Stomach (tissue), 9 donors: ENCODE results near the gene ZNF143. TPM values are rescaled to one million over a fixed set of nuclear protein-coding genes. Genes with fewer than 3 reads are reported as not detected.

ENCODE experiments used
- DNase-seq, 2 donors: peaks; one replicate each; pipeline versions ENCODE4 v3.0.0 to v3.0.0-alpha.2; 2013 to 2019
- H3K27ac ChIP-seq, 5 donors: fragments of 200-600 bp in 4 of 5; sonication (generic) in 4 of 5; one replicate each; pipeline ENCODE4 v1.5.1; 2013 to 2019; ENCODE audit warnings: mild to moderate bottlenecking in 1 of 5, moderate library complexity in 1 of 5
- H3K27me3 ChIP-seq, 3 donors: fragments of 200-600 bp; sonication (generic); one replicate each; pipeline ENCODE4 v1.5.1; 2017 to 2019; ENCODE audit warnings: mixed run types in 1 of 3
- H3K36me3 ChIP-seq, 4 donors: fragments of 200-600 bp; sonication (generic); 1 replicate in 3 of 4; 2 replicates in 1 of 4; pipeline ENCODE4 v1.5.1; 2016 to 2019
- H3K4me1 ChIP-seq, 4 donors: fragments of 200-600 bp; sonication (generic); one replicate each; pipeline ENCODE4 v1.5.1; 2016 to 2019
- H3K4me3 ChIP-seq, 4 donors: fragments of 200-600 bp; sonication (generic) in 3 of 4; one replicate each; pipeline ENCODE4 v1.5.1; 2016 to 2019; ENCODE audit warnings: mild to moderate bottlenecking in 1 of 4
- H3K9me3 ChIP-seq, 4 donors: fragments of 200-600 bp; sonication (generic); one replicate each; pipeline ENCODE4 v1.5.1; 2016 to 2019
- EP300 ChIP-seq: sonication (generic); formaldehyde crosslinking; IDR thresholded peaks from one replicate; pipeline ENCODE4 v1.6.1; 2017; ENCODE audit warnings: antibody characterized with exemption
- POLR2A ChIP-seq, 4 donors: fragments of 450-650 bp; IDR thresholded peaks; one replicate each; pipeline ENCODE4 v1.6.1; 2016; ENCODE audit warnings: antibody characterized with exemption in 4 of 4, control low read depth in 2 of 4, mild to moderate bottlenecking in 1 of 4, moderate library complexity in 1 of 4
- POLR2AphosphoS5 ChIP-seq, 3 donors: sonication (generic); formaldehyde crosslinking; IDR thresholded peaks; one replicate each; pipeline ENCODE4 v1.6.1; 2016; ENCODE audit warnings: antibody characterized with exemption in 3 of 3
- WGBS, 5 donors: extraction: QIAGEN DNeasy Blood & Tissue Kit in 3 of 5; methylation state at CpG; one replicate each; pipeline versions ENCODE4 v1.1.5 to v1.1.7; 2013 to 2018; 5-methylcytosine and 5-hydroxymethylcytosine counted together
- intact Hi-C: fragments of 100-400 bp; cut with DNase I; formaldehyde crosslinking; loops from one replicate; pipeline ENCODE4 v1.15.1; 2023; ENCODE audit warnings: low total_unique reads
- polyA plus RNA-seq, 3 donors: library from polyadenylated mRNA; stranded (reverse); fragments of 200-250 nt; gene quantifications; one replicate each; pipeline ENCODE4 v1.2.3, GENCODE V29; 2013
- small RNA-seq, 4 donors: library from RNA; depleted of rRNA; stranded (forward); fragments of <200 nt; gene quantifications; one replicate each; pipeline ENCODE3, GENCODE V24; 2016
- total RNA-seq, 5 donors: library from RNA; depleted of rRNA; stranded (reverse); fragments of >200 nt; gene quantifications; one replicate each; pipeline versions ENCODE4 v1.1.0 to v1.2.3, GENCODE V29; 2014 to 2016
- TF ChIP-seq, protein P1 (sequence below), 7 experiments: fragments of 450-650 bp in 4 of 7; fragments of 200-600 bp in 3 of 7; sonication (generic) in 3 of 7; IDR thresholded peaks; one replicate each; pipeline ENCODE4 v1.5.1; 2016 to 2019; ENCODE audit warnings: antibody characterized with exemption in 7 of 7, control low read depth in 2 of 7, mild to moderate bottlenecking in 1 of 7
- donor health status: healthy with polysubstance abuse.
- donor health status: Bipolar disorder and iron deficiency.
- donor health status: healthy.

ZNF143 gene
- total and polyA plus RNA-seq, 8 donors: 4.1 to 110 (median 19.0) TPM

DNA sequence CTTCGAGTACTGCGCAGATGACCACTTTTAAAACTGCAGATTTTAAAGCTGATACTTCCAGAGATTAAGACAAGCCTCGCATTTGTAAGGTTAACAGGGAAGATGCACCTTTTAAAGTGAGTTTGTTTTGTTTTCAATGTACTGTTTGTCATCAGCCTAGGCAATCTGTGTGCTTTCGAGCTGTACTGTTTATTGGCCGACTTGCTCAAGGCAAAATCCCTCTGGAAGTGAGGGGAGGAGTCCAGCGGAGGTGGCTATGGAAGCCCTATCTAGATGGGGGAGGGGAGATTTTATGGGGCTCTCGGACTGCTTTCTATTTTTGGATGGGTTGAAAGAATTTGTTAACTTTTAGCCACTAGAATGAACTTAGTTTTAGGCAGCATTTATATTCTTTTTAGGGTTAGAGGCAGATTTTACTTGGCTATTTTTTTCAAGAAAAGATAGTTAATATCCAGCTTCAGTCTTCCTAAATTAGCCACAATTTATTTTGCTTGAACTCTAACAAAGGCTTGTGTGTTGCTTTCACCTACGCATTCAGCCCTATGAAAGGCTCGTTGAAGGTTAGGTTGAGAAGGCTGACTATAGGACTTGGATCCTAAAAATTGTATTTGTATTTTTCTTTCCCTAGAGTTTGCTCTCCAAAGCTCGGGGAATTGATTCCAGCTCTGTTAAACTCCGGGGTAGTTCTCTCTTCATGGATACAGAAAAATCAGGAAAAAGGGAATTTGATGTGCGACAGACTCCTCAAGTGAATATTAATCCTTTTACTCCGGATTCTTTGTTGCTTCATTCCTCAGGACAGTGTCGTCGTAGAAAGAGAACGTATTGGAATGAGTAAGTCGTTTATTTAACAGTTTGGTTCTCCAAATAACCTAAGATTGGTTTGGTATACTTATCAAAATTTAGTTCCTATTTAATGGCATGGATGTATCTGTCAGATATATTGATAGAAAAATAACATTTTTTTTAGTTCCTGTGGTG is 114.7 kb downstream of the ZNF143 start:
- no peaks in the 10 kb centered on the region for H3K9me3 ChIP-seq
- H3K27ac ChIP-seq: peak overlapping the region; percentile 73 to 99 (median 96)
- peak overlapping the region; percentile 74 to 96 (median 83) for H3K4me3 ChIP-seq
- intact Hi-C loops: no loop called here
- WGBS, 5 donors: 7 to 9% (median 8%) methylated on average over 17 of the region's 17 CpGs
- TF ChIP-seq POLR2A (IDR thresholded peaks at IDR 0.05): no peak
- peak; percentile 80 to 89 (median 88) for TF ChIP-seq POLR2AphosphoS5 (IDR thresholded peaks at IDR 0.05)
- no peak for TF ChIP-seq EP300
- TF ChIP-seq, protein P1, sequence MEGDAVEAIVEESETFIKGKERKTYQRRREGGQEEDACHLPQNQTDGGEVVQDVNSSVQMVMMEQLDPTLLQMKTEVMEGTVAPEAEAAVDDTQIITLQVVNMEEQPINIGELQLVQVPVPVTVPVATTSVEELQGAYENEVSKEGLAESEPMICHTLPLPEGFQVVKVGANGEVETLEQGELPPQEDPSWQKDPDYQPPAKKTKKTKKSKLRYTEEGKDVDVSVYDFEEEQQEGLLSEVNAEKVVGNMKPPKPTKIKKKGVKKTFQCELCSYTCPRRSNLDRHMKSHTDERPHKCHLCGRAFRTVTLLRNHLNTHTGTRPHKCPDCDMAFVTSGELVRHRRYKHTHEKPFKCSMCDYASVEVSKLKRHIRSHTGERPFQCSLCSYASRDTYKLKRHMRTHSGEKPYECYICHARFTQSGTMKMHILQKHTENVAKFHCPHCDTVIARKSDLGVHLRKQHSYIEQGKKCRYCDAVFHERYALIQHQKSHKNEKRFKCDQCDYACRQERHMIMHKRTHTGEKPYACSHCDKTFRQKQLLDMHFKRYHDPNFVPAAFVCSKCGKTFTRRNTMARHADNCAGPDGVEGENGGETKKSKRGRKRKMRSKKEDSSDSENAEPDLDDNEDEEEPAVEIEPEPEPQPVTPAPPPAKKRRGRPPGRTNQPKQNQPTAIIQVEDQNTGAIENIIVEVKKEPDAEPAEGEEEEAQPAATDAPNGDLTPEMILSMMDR (IDR thresholded peaks at IDR 0.05): no peak
- H3K27me3 ChIP-seq: no peaks in the 10 kb centered on the region
- peaks cover 0 to 67% (median 32%) of the 10 kb centered on the region in 4 donors for H3K4me1 ChIP-seq
- peaks cover 0 to 30% (median 18%) of the 10 kb centered on the region in 4 donors for H3K36me3 ChIP-seq
- DNase-seq: peak; percentile 44 to 94

DNA sequence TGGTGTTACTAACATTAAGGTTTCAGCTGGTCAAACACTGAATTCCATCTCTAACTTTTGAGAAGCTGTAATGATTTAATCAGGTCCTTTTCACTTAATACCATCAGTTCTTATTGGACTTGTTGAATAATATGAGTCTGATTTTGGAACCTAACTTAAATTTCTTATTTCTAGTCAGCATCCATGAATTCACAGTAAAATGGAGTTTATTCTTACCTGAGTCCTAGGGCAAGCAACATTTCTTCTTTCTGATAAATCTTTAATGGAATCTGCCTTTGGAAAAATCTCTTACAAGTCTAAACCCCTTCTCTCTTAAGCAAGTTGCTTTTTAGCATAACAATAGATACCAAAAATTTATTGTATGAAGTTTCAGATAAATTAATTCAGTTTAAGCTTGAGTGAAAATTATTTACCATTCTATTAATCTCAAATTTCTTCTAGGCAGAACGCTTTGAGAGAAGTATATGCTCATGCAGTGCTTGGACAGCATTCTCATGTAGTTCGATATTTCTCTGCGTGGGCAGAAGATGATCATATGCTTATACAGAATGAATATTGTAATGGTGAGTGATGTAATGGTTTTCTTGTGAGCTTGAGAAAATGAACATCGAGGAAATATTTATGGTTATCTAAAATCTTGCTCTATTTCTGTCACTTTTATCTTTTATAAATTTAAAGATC is 116.0 kb downstream of the ZNF143 start:
- no peaks in the 10 kb centered on the region for H3K9me3 ChIP-seq
- TF ChIP-seq, protein P1 (IDR thresholded peaks at IDR 0.05): no peak
- TF ChIP-seq EP300: no peak
- no peak for TF ChIP-seq POLR2AphosphoS5 (IDR thresholded peaks at IDR 0.05)
- no peak for TF ChIP-seq POLR2A (IDR thresholded peaks at IDR 0.05)
- DNase-seq: no peak
- peaks cover 0 to 57% (median 30%) of the 10 kb centered on the region in 4 donors for H3K4me1 ChIP-seq
- intact Hi-C loops: no loop called here
- H3K36me3 ChIP-seq: peaks cover 2 to 43% (median 30%) of the 10 kb centered on the region in 4 donors
- WGBS, 5 donors: 40 to 58% (median 53%) methylated on average over 4 of the region's 4 CpGs
- no peaks in the 10 kb centered on the region for H3K27me3 ChIP-seq
- peak overlapping the region; percentile 74 to 96 (median 83) for H3K4me3 ChIP-seq
- peak overlapping the region in 4 of 5 donors; percentile 57 to 98 (median 96) for H3K27ac ChIP-seq

DNA sequence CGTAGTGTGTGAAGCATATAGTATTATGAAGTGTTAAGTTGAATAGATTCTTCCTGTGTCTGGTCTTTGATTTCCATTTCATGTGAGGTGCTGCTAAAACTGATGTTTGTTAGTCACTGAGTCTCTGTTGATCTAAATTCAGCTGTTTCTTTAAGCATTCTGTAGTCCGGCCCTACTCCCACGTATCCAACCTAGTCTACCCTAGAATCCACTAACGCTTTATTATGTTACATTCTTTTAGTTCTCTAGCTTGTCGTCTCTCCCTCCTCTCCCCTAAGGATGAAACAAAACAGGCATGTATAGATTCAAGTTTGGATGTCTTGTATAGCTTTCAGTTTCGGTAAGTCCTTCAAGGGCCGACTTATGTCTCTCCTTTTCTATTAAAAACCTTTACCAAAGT is 116.7 kb downstream of the ZNF143 start:
- TF ChIP-seq, protein P1 (IDR thresholded peaks at IDR 0.05): no peak
- no peak for TF ChIP-seq EP300
- 41 to 58% (median 48%) methylated on average over 7 of the region's 7 CpGs for WGBS, 5 donors
- H3K27ac ChIP-seq: peak overlapping the region in 3 of 5 donors; percentile 57 to 96 (median 95)
- H3K4me3 ChIP-seq: peak overlapping the region; percentile 74 to 96 (median 83)
- no peaks in the 10 kb centered on the region for H3K9me3 ChIP-seq
- peaks cover 0 to 50% (median 24%) of the 10 kb centered on the region in 4 donors for H3K4me1 ChIP-seq
- no peaks in the 10 kb centered on the region for H3K27me3 ChIP-seq
- H3K36me3 ChIP-seq: peaks cover 9 to 50% (median 37%) of the 10 kb centered on the region in 4 donors
- intact Hi-C loops: no loop called here
- DNase-seq: peak in 1 of 2 donors; percentile 49

Small RNAs within 50 kb of the gene (small RNA-seq; reads per million reads assigned to genes)
- gene RF01210 (0 reads per million in 4 donors), gene SNORA23 (40.2 to 120 (median 85.6) reads per million in 4 donors)

Other genes with a start within 250 kb of the ZNF143 start
- gene DENND5A, start 195.7 kb upstream of the ZNF143 start, total RNA-seq: 100 to 1,000 TPM in 3 of 5 donors, 10 to 100 TPM in 2; 14.8 to 152 (median 100) TPM
- 10 to 100 TPM; 18.5 to 29.4 (median 20.6) TPM for gene DENND5A, start 195.7 kb upstream of the ZNF143 start, polyA plus RNA-seq
- gene TMEM41B, start 146.4 kb upstream of the ZNF143 start, total RNA-seq: 10 to 100 TPM in 3 of 5 donors, 1 to 10 TPM in 2; 4.5 to 80.4 (median 42.0) TPM
- gene TMEM41B, start 146.4 kb upstream of the ZNF143 start, polyA plus RNA-seq: 10 to 100 TPM in 2 of 3 donors, 1 to 10 TPM in 1; 4.1 to 12.9 (median 10.9) TPM
- 100 to 1,000 TPM in 4 of 5 donors, 10 to 100 TPM in 1; 62.4 to 283 (median 129) TPM for gene IPO7, start 76.4 kb upstream of the ZNF143 start, total RNA-seq
- gene IPO7, start 76.4 kb upstream of the ZNF143 start, polyA plus RNA-seq: 10 to 100 TPM; 23.0 to 32.6 (median 26.1) TPM
- 10 to 100 TPM; 11.7 to 79.1 (median 29.6) TPM for gene WEE1, start 112.7 kb downstream of the ZNF143 start, total RNA-seq
- 10 to 100 TPM in 2 of 3 donors, 1 to 10 TPM in 1; 5.0 to 29.8 (median 12.9) TPM for gene WEE1, start 112.7 kb downstream of the ZNF143 start, polyA plus RNA-seq
- 10 to 100 TPM; 18.2 to 39.5 (median 19.8) TPM for gene SWAP70, start 203.1 kb downstream of the ZNF143 start, total RNA-seq
- 10 to 100 TPM in 2 of 3 donors, 1 to 10 TPM in 1; 5.1 to 11.0 (median 10.1) TPM for gene SWAP70, start 203.1 kb downstream of the ZNF143 start, polyA plus RNA-seq